Measurements from ENCODE around the gene FAM13A. TPM values are rescaled to one million over a fixed set of nuclear protein-coding genes. Genes with fewer than 3 reads are reported as not detected.

Gene FAM13A
- total and polyA plus RNA-seq, 10 of the 15 experiments (the other 5 are each of a cell fraction or from before 2014, with no cell fraction given): 0.05 to 1.8 (median 0.27) TPM; not detected in 1

DNA sequence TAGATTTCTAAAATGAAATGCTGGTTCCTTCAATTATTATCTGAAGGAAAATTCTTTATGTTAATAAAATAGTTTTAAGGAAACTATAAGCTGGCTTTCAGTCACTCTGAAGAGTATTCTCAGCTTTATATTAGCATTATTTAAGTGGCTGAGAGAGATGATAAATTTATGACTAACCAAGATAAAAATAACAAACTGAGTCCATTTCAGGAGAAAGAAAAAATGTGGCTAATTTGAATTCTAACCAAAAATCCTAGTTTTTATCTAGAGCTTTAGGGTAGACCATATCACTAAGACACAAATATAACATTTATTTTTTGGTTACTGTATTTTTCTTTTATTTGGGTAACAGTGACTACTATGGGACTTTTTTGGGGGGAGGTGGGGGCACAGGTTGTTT lies 299.9 kb downstream of the FAM13A start (continued):
- TF ChIP-seq, protein P1, sequence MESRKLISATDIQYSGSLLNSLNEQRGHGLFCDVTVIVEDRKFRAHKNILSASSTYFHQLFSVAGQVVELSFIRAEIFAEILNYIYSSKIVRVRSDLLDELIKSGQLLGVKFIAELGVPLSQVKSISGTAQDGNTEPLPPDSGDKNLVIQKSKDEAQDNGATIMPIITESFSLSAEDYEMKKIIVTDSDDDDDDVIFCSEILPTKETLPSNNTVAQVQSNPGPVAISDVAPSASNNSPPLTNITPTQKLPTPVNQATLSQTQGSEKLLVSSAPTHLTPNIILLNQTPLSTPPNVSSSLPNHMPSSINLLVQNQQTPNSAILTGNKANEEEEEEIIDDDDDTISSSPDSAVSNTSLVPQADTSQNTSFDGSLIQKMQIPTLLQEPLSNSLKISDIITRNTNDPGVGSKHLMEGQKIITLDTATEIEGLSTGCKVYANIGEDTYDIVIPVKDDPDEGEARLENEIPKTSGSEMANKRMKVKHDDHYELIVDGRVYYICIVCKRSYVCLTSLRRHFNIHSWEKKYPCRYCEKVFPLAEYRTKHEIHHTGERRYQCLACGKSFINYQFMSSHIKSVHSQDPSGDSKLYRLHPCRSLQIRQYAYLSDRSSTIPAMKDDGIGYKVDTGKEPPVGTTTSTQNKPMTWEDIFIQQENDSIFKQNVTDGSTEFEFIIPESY (IDR thresholded peaks at IDR 0.05): no peak
- TF ChIP-seq DPF2 (IDR thresholded peaks at IDR 0.05) (no peak), ZNF217 (IDR thresholded peaks at IDR 0.05) (no peak)
- TF ChIP-seq, protein P2, sequence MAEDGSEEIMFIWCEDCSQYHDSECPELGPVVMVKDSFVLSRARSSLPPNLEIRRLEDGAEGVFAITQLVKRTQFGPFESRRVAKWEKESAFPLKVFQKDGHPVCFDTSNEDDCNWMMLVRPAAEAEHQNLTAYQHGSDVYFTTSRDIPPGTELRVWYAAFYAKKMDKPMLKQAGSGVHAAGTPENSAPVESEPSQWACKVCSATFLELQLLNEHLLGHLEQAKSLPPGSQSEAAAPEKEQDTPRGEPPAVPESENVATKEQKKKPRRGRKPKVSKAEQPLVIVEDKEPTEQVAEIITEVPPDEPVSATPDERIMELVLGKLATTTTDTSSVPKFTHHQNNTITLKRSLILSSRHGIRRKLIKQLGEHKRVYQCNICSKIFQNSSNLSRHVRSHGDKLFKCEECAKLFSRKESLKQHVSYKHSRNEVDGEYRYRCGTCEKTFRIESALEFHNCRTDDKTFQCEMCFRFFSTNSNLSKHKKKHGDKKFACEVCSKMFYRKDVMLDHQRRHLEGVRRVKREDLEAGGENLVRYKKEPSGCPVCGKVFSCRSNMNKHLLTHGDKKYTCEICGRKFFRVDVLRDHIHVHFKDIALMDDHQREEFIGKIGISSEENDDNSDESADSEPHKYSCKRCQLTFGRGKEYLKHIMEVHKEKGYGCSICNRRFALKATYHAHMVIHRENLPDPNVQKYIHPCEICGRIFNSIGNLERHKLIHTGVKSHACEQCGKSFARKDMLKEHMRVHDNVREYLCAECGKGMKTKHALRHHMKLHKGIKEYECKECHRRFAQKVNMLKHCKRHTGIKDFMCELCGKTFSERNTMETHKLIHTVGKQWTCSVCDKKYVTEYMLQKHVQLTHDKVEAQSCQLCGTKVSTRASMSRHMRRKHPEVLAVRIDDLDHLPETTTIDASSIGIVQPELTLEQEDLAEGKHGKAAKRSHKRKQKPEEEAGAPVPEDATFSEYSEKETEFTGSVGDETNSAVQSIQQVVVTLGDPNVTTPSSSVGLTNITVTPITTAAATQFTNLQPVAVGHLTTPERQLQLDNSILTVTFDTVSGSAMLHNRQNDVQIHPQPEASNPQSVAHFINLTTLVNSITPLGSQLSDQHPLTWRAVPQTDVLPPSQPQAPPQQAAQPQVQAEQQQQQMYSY (CRISPR knock-in tag; IDR thresholded peaks at IDR 0.05): no peak
- TF ChIP-seq, protein P3, sequence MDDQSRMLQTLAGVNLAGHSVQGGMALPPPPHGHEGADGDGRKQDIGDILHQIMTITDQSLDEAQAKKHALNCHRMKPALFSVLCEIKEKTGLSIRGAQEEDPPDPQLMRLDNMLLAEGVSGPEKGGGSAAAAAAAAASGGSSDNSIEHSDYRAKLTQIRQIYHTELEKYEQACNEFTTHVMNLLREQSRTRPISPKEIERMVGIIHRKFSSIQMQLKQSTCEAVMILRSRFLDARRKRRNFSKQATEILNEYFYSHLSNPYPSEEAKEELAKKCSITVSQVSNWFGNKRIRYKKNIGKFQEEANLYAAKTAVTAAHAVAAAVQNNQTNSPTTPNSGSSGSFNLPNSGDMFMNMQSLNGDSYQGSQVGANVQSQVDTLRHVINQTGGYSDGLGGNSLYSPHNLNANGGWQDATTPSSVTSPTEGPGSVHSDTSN (IDR thresholded peaks at IDR 0.05; ENCODE audit: insufficient replicate concordance, low read depth, low read length): no peak

Data from GM12878 (cell line).